ENCODE data around the gene RPS6KC1. TPM values are rescaled to one million over a fixed set of nuclear protein-coding genes. Genes with fewer than 3 reads are reported as not detected.
"Not testable (repeated sequence)": the region's sequence is repeated elsewhere in the genome, so short reads cannot be mapped to it uniquely, and the experiment has no call there.

RPS6KC1 gene
- total RNA-seq (2014; rRNA removed; shearing (Covaris generic)) = 13.8 and 25.6 TPM in 2 replicates

GRCh38 chr1:213051127-213051880 is at the start of gene RPS6KC1:
RPS6KC1 (plus strand) TSS chr1:213051241; CDS start chr1:213051405, 164 bp downstream.
- in situ Hi-C loops (cut with HindIII; ENCODE audit: low sequenced_read_pairs) = no loop called here
- DNase-seq (ENCODE audit: low spot score) = peak; percentile 88

- in situ Hi-C loops (cut with HindIII; ENCODE audit: low sequenced_read_pairs) = no loop called here
- no peak for DNase-seq (ENCODE audit: low spot score)
Observed at GRCh38 chr1:213003256-213003655, 47.8 kb upstream of the RPS6KC1 start.

- DNase-seq (ENCODE audit: low spot score) = no peak
- in situ Hi-C loops (cut with HindIII; ENCODE audit: low sequenced_read_pairs) = no loop called here
Observed at GRCh38 chr1:213008564-213008963, 42.5 kb upstream of the RPS6KC1 start.

- in situ Hi-C loops (cut with HindIII; ENCODE audit: low sequenced_read_pairs) = no loop called here
- DNase-seq (ENCODE audit: low spot score) = peak; percentile 19
Observed at GRCh38 chr1:213014642-213015041, 36.4 kb upstream of the RPS6KC1 start.

- in situ Hi-C loops (cut with HindIII; ENCODE audit: low sequenced_read_pairs) = no loop called here
- peak; percentile 97 for DNase-seq (ENCODE audit: low spot score)
Observed at GRCh38 chr1:213015099-213016050, 35.7 kb upstream of the RPS6KC1 start, which contains the start of gene ANGEL2. ANGEL2 (minus strand) TSS chr1:213015867; CDS start chr1:213015671, 196 bp downstream.

- no peak for DNase-seq (ENCODE audit: low spot score)
- in situ Hi-C loops (cut with HindIII; ENCODE audit: low sequenced_read_pairs) = no loop called here
Observed at GRCh38 chr1:213017447-213018273, 33.4 kb upstream of the RPS6KC1 start.

- in situ Hi-C loops (cut with HindIII; ENCODE audit: low sequenced_read_pairs) = no loop called here
- no peak for DNase-seq (ENCODE audit: low spot score)
Observed at GRCh38 chr1:213019450-213019849, 31.6 kb upstream of the RPS6KC1 start.

- in situ Hi-C loops (cut with HindIII; ENCODE audit: low sequenced_read_pairs) = no loop called here
- DNase-seq (ENCODE audit: low spot score) = no peak
Observed at GRCh38 chr1:213020016-213020415, 31.0 kb upstream of the RPS6KC1 start.

- in situ Hi-C loops (cut with HindIII; ENCODE audit: low sequenced_read_pairs); DNase-seq (ENCODE audit: low spot score): not testable (repeated sequence)
Observed at GRCh38 chr1:213027024-213027423, 24.0 kb upstream of the RPS6KC1 start.

- no peak for DNase-seq (ENCODE audit: low spot score)
- in situ Hi-C loops (cut with HindIII; ENCODE audit: low sequenced_read_pairs) = no loop called here
Observed at GRCh38 chr1:213032651-213033050, 18.4 kb upstream of the RPS6KC1 start.

GRCh38 chr1:213034713-213035112 is 16.3 kb upstream of the RPS6KC1 start:
- in situ Hi-C loops (cut with HindIII; ENCODE audit: low sequenced_read_pairs) = no loop called here
- DNase-seq (ENCODE audit: low spot score) = no peak

- in situ Hi-C loops (cut with HindIII; ENCODE audit: low sequenced_read_pairs) = no loop called here
- no peak for DNase-seq (ENCODE audit: low spot score)
Observed at GRCh38 chr1:213035573-213035972, 15.5 kb upstream of the RPS6KC1 start.

- no peak for DNase-seq (ENCODE audit: low spot score)
- in situ Hi-C loops (cut with HindIII; ENCODE audit: low sequenced_read_pairs) = no loop called here
Observed at GRCh38 chr1:213041443-213041842, 9.6 kb upstream of the RPS6KC1 start.

GRCh38 chr1:213045321-213046226 is 5.5 kb upstream of the RPS6KC1 start:
- in situ Hi-C loops (cut with HindIII; ENCODE audit: low sequenced_read_pairs); DNase-seq (ENCODE audit: low spot score): not testable (repeated sequence)

- no peak for DNase-seq (ENCODE audit: low spot score)
Observed at GRCh38 chr1:213049232-213049631, 1.8 kb upstream of the RPS6KC1 start.

GRCh38 chr1:213050745-213051126 is 305 bp upstream of the RPS6KC1 start:
- in situ Hi-C loops (cut with HindIII; ENCODE audit: low sequenced_read_pairs) = no loop called here
- DNase-seq (ENCODE audit: low spot score) = no peak

More at GRCh38 chr1:213049232-213049631, 1.8 kb upstream of the RPS6KC1 start:
- in situ Hi-C loops (cut with HindIII; ENCODE audit: low sequenced_read_pairs) = no loop called here

- in situ Hi-C loops (cut with HindIII; ENCODE audit: low sequenced_read_pairs) = no loop called here
- no peak for DNase-seq (ENCODE audit: low spot score)
Observed at GRCh38 chr1:213051881-213052202, 801 bp downstream of the RPS6KC1 start.

GRCh38 chr1:213053455-213053854 is 2.4 kb downstream of the RPS6KC1 start:
- no peak for DNase-seq (ENCODE audit: low spot score)
- in situ Hi-C loops (cut with HindIII; ENCODE audit: low sequenced_read_pairs) = no loop called here
